A549 (cell line): Measurements from ENCODE around the gene CD84. TPM values are rescaled to one million over a fixed set of nuclear protein-coding genes. Genes with fewer than 3 reads are reported as not detected.

ENCODE experiments used
- ATAC-seq, 2 experiments: fragments of 200-7000 bp in 1 of 2; fragments of >200 bp in 1 of 2; cut with Nextera tagmentation in 1 of 2; cut with Tn5 transposase in 1 of 2; 3 replicates each; pipeline versions ENCODE4 v1.8.0 to v1.9.1; 2018 to 2020; ENCODE audit warnings: mild to moderate bottlenecking in 1 of 2, moderate library complexity in 1 of 2
- CTCF ChIA-PET: fragments of 300-600 bp; sonication (Branson Sonifier 250); formaldehyde crosslinking; extraction: SDS; loops from one replicate; lab custom pipeline; 2021; ENCODE audit warnings: antibody characterized with exemption, inconsistent platforms; lab: Yijun Ruan, JAX
- POLR2A ChIA-PET: fragments of 350-600 bp; formaldehyde crosslinking; extraction: SDS; loops from one replicate; lab custom pipeline; 2021; ENCODE audit warnings: antibody characterized with exemption, inconsistent platforms; lab: Yijun Ruan, JAX
- DNase-seq, 2 experiments: peaks; one replicate each; pipeline versions ENCODE4 v3.0.0 to v3.0.0-alpha.2; 2011 to 2016; ENCODE audit warnings: low read depth in 1 of 2, low spot score in 1 of 2
- FAIRE-seq: peaks from 2 replicates; lab custom pipeline; 2011; peaks lifted over from hg19 to GRCh38; lab: Jason Lieb, UNC
- H3K27ac ChIP-seq, 2 experiments: fragments of >200 bp; sonication (Bioruptor Twin); formaldehyde crosslinking; 3 replicates each; pipeline ENCODE4 v1.5.1; 2016 to 2017
- H3K4me1 ChIP-seq: fragments of >200 bp; sonication (Bioruptor Twin); formaldehyde crosslinking; 3 replicates; pipeline ENCODE4 v1.6.1; 2016
- H3K4me2 ChIP-seq: fragments of >200 bp; sonication (Bioruptor Twin); formaldehyde crosslinking; 3 replicates; pipeline ENCODE4 v1.6.1; 2016
- H3K4me3 ChIP-seq: fragments of >200 bp; sonication (Bioruptor Twin); formaldehyde crosslinking; 3 replicates; pipeline ENCODE4 v1.5.1; 2016
- H3K9me3 ChIP-seq: fragments of >200 bp; sonication (Bioruptor Twin); formaldehyde crosslinking; 3 replicates; pipeline ENCODE4 v1.6.1; 2016
- BHLHE40 ChIP-seq: IDR thresholded peaks from 2 replicates; pipeline ENCODE4 v1.6.1; 2012; ENCODE audit warnings: low read depth, low read length, inconsistent platforms
- EP300 ChIP-seq, 2 experiments: fragments of >200 bp; sonication (Bioruptor Twin); formaldehyde crosslinking; IDR thresholded peaks; 2 replicates in 1 of 2; 3 replicates in 1 of 2; pipeline ENCODE4 v1.6.1; 2016 to 2017
- FOXS1 ChIP-seq: fragments of 250-450 bp; sonication (Bioruptor Pico); IDR thresholded peaks from 2 replicates; pipeline ENCODE4 v1.5.0; 2020; ENCODE audit warnings: mild to moderate bottlenecking, moderate library complexity
- HDAC2 ChIP-seq: fragments of 200-600 bp; sonication (generic); IDR thresholded peaks from 2 replicates; pipeline ENCODE4 v1.6.1; 2016
- JUN ChIP-seq, 2 experiments: fragments of >200 bp; sonication (Bioruptor Twin); formaldehyde crosslinking; IDR thresholded peaks; 2 replicates in 1 of 2; 3 replicates in 1 of 2; pipeline ENCODE4 v1.6.1; 2016 to 2017
- JUNB ChIP-seq: fragments of >200 bp; sonication (Bioruptor Twin); formaldehyde crosslinking; IDR thresholded peaks from 2 replicates; pipeline ENCODE4 v1.6.1; 2016
- MAFK ChIP-seq: fragments of 450-650 bp; IDR thresholded peaks from 2 replicates; pipeline ENCODE4 v1.6.1; 2014; ENCODE audit not compliant: partially characterized antibody
- MYC ChIP-seq: IDR thresholded peaks from 2 replicates; pipeline ENCODE4 v1.6.1; 2012; ENCODE audit warnings: mild to moderate bottlenecking, inconsistent platforms, low read length, improper control_type of control experiment, borderline replicate concordance
- POLR2AphosphoS2 ChIP-seq: conservative IDR thresholded peaks from 2 replicates; pipeline ENCODE4 v1.6.1; 2012; ENCODE audit warnings: low read length, improper control_type of control experiment, inconsistent platforms
- RAD21 ChIP-seq, 2 experiments: fragments of >200 bp in 1 of 2; sonication (Bioruptor Twin) in 1 of 2; formaldehyde crosslinking in 1 of 2; IDR thresholded peaks in 1 of 2; conservative IDR thresholded peaks in 1 of 2; 2 replicates in 1 of 2; 3 replicates in 1 of 2; pipeline ENCODE4 v1.6.1; 2012 to 2018; ENCODE audit warnings: inconsistent platforms in 1 of 2
- ZNF302 ChIP-seq: fragments of 250-450 bp; sonication (Bioruptor Pico); IDR thresholded peaks from 2 replicates; pipeline ENCODE4 v1.9.0; 2021; ENCODE audit warnings: inconsistent platforms, mild to moderate bottlenecking, moderate library complexity
- WGBS: methylation state at CpG from one replicate; pipeline ENCODE4 v1.1.6; 2017; ENCODE audit errors: missing lambda C conversion rate; 5-methylcytosine and 5-hydroxymethylcytosine counted together
- polyA plus RNA-seq, 4 experiments: library from polyadenylated mRNA; depleted of rRNA in 3 of 4; stranded (reverse); fragments of >200 nt; fragmentation: RNase III in 1 of 4; extraction: RNeasy Plus Mini Kit Qiagen cat#74134 plus additional on column Dnase treatment in 1 of 4; gene quantifications; 2 replicates in 3 of 4; 3 replicates in 1 of 4; pipeline ENCODE4 v1.2.3, GENCODE V29; 2011 to 2017
- TF ChIP-seq, protein P1 (sequence below): fragments of 150-350 bp; IDR thresholded peaks from 2 replicates; pipeline ENCODE4 v1.6.1; 2014; ENCODE audit warnings: low read depth, mild to moderate bottlenecking, low read length
- TF ChIP-seq, protein P2 (sequence below): IDR thresholded peaks from 2 replicates; pipeline ENCODE4 v1.6.1; 2012
- TF ChIP-seq, protein P3 (sequence below): fragments of 250-450 bp; sonication (Bioruptor Pico); IDR thresholded peaks from 2 replicates; pipeline ENCODE4 v1.5.0; 2021; ENCODE audit warnings: mild to moderate bottlenecking, moderate library complexity, borderline replicate concordance
- TF ChIP-seq, protein P4 (sequence below): fragments of >200 bp; sonication (Bioruptor Twin); formaldehyde crosslinking; IDR thresholded peaks from 3 replicates; pipeline ENCODE4 v1.5.1; 2016
- TF ChIP-seq, protein P5 (sequence below): fragments of >200 bp; sonication (Bioruptor Twin); formaldehyde crosslinking; IDR thresholded peaks from 2 replicates; pipeline ENCODE4 v1.6.1; 2016

The CD84 gene
- polyA plus RNA-seq, 2 of the 4 experiments (the other 2 are of a cell fraction) = not detected

DNA sequence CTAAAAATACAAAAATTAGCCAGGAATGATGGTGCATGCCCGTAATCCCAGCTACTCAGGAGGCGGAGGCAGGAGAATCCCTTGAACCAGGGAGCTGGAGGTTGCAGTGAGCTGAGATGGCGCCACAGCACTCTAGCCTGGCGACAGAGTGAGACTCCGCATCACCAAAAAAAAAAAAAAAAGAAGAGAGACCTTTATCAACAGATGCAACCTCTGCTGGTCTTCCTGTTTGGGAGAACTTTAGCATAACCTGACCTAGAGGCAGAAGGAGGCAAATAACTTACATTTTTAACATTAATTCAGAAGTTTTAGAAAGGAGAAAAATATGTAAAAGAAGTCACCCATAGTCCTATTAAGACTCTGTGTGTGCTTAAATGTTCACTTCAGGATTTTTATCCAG lies 35.1 kb upstream of the CD84 start:
- CTCF ChIA-PET = interaction anchor here (0.7 kb wide), 1 partner anchor 1895 kb away, joined by 4 read pairs; no protein-coding TSS in a partner anchor
- Histone ChIP-seq H3K4me1 (no peaks in the 10 kb centered on the region), H3K4me3 (no peak overlapping the region)
- WGBS = 46% methylated on average over 5 of the region's 5 CpGs
- POLR2A ChIA-PET = interaction anchor here (0.6 to 0.7 kb wide), 3 partner anchors 11 to 47 kb away, joined by 3 read pairs; partner anchors contain the start of gene SLAMF1
- no peak for DNase-seq
- TF ChIP-seq ZNF302 (CRISPR knock-in tag) = no peak
- no peak for TF ChIP-seq MAFK
- TF ChIP-seq EP300 (IDR thresholded peaks at IDR 0.05) = no peak
- TF ChIP-seq, all 56 proteins: peak for 0
- Histone ChIP-seq H3K9me3 (no peaks in the 10 kb centered on the region; the same call in 2 of the 3 replicates), H3K4me2 (no peak overlapping the region), H3K27ac (no peak overlapping the region)
- ATAC-seq (no peak), FAIRE-seq (no peak)

DNA sequence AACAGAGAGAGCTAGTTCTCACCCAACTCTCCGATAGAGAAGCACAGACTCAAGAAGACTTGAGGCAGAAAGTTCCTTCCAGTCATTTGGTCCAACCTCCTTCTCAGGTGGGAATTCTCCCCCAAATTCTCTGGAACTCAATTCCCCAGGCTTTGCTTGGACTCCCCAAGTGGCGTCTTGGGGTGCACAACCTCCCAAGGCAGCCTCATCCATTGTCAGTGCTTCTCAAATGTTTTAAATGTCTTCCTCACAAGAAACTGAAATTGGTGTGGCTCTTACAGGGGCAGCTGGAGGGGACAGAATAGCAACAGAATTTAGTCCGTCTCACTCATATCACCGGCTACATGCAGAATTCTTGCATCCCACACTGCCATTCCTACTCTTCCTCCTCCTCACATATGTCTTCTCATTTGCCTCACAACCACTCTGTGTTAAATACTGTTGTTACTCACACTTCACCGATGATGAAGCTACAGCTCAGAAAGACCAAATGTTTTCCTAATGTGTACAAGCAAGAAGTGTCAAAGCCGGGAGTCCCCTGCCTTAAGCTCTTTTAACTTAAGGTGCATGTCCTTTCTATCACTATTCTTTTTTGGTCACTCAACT lies 33.4 kb upstream of the CD84 start:
- DNase-seq (no peak), ATAC-seq (no peak), FAIRE-seq (no peak)
- POLR2A ChIA-PET = no interaction called here
- Histone ChIP-seq H3K4me2 (no peak overlapping the region), H3K27ac (no peak overlapping the region), H3K4me1 (no peaks in the 10 kb centered on the region), H3K4me3 (no peak overlapping the region), H3K9me3 (no peaks in the 10 kb centered on the region)
- CTCF ChIA-PET = interaction anchor here (0.6 to 1.0 kb wide), 3 partner anchors 10 to 747 kb away, joined by 3 read pairs; no protein-coding TSS in a partner anchor
- 49% methylated on average over 6 of the region's 6 CpGs for WGBS
- TF ChIP-seq POLR2AphosphoS2 = no peak

DNA sequence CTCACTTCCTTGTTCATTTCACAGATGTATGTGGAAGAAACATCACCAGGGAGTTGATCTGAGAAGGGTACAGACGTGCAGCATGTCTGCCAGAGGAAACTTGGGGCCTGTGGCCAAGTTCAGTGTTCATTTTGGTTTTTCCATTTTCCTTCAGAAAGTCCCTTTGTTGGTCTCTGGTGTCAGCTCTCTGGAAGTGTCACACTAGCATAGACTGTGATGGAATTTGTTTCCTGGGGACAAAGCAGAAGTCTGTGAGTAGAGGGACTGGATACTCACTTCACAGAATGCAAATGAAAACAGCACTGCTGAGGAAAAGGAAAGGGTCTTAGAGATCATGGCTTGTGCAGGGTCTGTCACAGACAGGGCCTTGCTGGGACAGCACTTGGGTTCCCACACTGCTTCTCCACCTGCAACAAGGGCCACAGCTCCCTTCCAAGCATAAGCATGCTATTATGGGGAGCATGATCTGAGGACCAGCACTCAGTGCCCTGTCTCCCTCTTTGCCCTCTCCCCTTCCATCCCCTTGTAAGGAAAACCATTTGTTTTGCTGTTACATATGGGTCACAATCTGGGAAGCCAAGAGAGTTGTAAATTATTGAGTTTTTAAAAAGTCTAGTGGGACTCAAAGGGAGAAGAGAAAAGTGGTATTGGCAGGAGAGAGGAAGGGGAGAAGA lies 31.4 kb upstream of the CD84 start:
- Histone ChIP-seq H3K27ac (no peak overlapping the region), H3K9me3 (no peaks in the 10 kb centered on the region), H3K4me3 (no peak overlapping the region), H3K4me1 (no peaks in the 10 kb centered on the region), H3K4me2 (no peak overlapping the region)
- TF ChIP-seq POLR2AphosphoS2 = no peak
- TF ChIP-seq, protein P1, sequence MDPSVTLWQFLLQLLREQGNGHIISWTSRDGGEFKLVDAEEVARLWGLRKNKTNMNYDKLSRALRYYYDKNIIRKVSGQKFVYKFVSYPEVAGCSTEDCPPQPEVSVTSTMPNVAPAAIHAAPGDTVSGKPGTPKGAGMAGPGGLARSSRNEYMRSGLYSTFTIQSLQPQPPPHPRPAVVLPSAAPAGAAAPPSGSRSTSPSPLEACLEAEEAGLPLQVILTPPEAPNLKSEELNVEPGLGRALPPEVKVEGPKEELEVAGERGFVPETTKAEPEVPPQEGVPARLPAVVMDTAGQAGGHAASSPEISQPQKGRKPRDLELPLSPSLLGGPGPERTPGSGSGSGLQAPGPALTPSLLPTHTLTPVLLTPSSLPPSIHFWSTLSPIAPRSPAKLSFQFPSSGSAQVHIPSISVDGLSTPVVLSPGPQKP = no peak
- TF ChIP-seq, protein P2, sequence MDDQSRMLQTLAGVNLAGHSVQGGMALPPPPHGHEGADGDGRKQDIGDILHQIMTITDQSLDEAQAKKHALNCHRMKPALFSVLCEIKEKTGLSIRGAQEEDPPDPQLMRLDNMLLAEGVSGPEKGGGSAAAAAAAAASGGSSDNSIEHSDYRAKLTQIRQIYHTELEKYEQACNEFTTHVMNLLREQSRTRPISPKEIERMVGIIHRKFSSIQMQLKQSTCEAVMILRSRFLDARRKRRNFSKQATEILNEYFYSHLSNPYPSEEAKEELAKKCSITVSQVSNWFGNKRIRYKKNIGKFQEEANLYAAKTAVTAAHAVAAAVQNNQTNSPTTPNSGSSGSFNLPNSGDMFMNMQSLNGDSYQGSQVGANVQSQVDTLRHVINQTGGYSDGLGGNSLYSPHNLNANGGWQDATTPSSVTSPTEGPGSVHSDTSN = no peak
- TF ChIP-seq JUN (IDR thresholded peaks at IDR 0.05) = no peak
- TF ChIP-seq HDAC2 = no peak
- TF ChIP-seq MYC = no peak
- TF ChIP-seq FOXS1 (CRISPR knock-in tag) = no peak
- TF ChIP-seq RAD21 (conservative IDR thresholded peaks at IDR 0.05 in 1 of 2, IDR thresholded peaks at IDR 0.05 in 1 of 2) = no peak
- TF ChIP-seq, protein P3, sequence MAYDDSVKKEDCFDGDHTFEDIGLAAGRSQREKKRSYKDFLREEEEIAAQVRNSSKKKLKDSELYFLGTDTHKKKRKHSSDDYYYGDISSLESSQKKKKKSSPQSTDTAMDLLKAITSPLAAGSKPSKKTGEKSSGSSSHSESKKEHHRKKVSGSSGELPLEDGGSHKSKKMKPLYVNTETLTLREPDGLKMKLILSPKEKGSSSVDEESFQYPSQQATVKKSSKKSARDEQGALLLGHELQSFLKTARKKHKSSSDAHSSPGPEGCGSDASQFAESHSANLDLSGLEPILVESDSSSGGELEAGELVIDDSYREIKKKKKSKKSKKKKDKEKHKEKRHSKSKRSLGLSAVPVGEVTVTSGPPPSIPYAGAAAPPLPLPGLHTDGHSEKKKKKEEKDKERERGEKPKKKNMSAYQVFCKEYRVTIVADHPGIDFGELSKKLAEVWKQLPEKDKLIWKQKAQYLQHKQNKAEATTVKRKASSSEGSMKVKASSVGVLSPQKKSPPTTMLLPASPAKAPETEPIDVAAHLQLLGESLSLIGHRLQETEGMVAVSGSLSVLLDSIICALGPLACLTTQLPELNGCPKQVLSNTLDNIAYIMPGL (CRISPR knock-in tag) = no peak
- TF ChIP-seq, protein P4, sequence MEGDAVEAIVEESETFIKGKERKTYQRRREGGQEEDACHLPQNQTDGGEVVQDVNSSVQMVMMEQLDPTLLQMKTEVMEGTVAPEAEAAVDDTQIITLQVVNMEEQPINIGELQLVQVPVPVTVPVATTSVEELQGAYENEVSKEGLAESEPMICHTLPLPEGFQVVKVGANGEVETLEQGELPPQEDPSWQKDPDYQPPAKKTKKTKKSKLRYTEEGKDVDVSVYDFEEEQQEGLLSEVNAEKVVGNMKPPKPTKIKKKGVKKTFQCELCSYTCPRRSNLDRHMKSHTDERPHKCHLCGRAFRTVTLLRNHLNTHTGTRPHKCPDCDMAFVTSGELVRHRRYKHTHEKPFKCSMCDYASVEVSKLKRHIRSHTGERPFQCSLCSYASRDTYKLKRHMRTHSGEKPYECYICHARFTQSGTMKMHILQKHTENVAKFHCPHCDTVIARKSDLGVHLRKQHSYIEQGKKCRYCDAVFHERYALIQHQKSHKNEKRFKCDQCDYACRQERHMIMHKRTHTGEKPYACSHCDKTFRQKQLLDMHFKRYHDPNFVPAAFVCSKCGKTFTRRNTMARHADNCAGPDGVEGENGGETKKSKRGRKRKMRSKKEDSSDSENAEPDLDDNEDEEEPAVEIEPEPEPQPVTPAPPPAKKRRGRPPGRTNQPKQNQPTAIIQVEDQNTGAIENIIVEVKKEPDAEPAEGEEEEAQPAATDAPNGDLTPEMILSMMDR = no peak
- TF ChIP-seq EP300 (IDR thresholded peaks at IDR 0.05) = no peak
- TF ChIP-seq BHLHE40 = no peak
- no peak for TF ChIP-seq JUNB
- TF ChIP-seq, protein P5, sequence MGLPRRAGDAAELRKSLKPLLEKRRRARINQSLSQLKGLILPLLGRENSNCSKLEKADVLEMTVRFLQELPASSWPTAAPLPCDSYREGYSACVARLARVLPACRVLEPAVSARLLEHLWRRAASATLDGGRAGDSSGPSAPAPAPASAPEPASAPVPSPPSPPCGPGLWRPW = no peak
- ChIA-PET CTCF (interaction anchor here (1.1 to 7.0 kb wide), 2 partner anchors 33 to 181 kb away, joined by 3 to 115 read pairs; no protein-coding TSS in a partner anchor), POLR2A (no interaction called here)
- WGBS = 0% methylated on average over 1 of the region's 1 CpG
- ATAC-seq (no peak), FAIRE-seq (no peak), DNase-seq (no peak)
